ENCODE data around the gene ARFGAP3. TPM values are rescaled to one million over a fixed set of nuclear protein-coding genes. Genes with fewer than 3 reads are reported as not detected.
A peak's percentile ranks its signal among the peaks of the same experiment; 100 is the strongest.

ARFGAP3 gene
- total RNA-seq, 1 experiment from 2014 or later = 19.7 TPM

GRCh38 chr22:42891008-42891407 is 33.9 kb upstream of the ARFGAP3 start:
- no peak for DNase-seq
- Histone ChIP-seq H3K4me3 (ENCODE audit: insufficient read depth, low read depth, low read length) (no peak overlapping the region), H3K36me3 (replicated peaks; ENCODE audit: control insufficient read depth, insufficient read depth, low read length) (peaks cover 21% of the 10 kb centered on the region), H3K27me3 (ENCODE audit: control insufficient read depth, insufficient read depth, low read length) (no peaks in the 10 kb centered on the region)

- Histone ChIP-seq H3K36me3 (replicated peaks; ENCODE audit: control insufficient read depth, insufficient read depth, low read length) (peaks cover 24% of the 10 kb centered on the region), H3K4me3 (ENCODE audit: insufficient read depth, low read depth, low read length) (no peak overlapping the region), H3K27me3 (ENCODE audit: control insufficient read depth, insufficient read depth, low read length) (no peaks in the 10 kb centered on the region)
- no peak for DNase-seq
Measured at GRCh38 chr22:42889304-42889703, 32.2 kb upstream of the ARFGAP3 start.

DNA sequence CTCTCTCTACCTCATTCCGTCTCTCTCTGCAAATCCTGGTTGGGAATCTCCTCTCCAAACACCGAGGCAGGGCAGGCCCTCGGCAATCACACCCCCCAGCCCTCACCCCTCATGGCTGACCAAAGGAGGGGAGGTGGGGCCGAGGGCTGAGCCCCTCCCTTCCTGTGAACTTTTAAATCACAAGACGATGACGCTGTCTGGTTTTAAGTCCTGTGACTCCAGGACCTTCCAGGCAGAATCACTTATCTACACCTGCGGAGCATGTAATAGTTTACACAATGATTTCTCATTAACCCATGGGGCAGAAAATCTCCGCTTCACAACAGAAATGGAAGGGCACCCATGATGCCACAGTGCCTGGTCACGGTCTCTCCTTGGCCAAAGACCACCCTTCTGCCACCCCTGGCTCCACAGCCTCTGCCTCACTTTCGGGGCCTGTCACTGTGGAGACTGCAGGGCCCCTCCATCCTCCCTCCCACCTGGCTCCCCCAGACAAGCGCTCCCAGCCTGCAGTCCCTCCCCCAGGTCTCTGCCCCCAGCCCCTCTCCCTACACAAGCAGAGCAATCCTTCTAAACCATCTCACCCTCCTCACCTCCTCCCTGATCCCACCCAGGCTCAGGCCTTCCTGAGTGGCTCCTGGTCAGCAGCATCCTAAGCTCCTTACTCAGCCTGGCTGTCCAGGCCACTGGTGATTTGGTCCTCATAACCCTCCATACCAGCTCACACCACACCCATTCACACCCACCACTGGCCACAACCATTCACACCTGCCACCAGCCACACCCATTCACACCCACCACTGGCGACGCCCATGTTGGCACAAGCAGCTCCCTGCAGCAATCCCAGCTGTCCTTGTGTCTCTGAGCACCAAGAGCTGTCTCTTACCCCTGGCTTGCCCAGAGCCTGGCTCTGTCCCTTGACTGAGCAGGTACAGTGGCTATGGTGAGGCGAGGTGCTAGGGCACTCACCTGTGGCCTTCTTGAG is 30.7 kb upstream of the ARFGAP3 start:
- DNase-seq = no peak
- no peak overlapping the region for H3K4me3 ChIP-seq (ENCODE audit: insufficient read depth, low read depth, low read length)
- peaks cover 31% of the 10 kb centered on the region for H3K36me3 ChIP-seq (replicated peaks; ENCODE audit: control insufficient read depth, insufficient read depth, low read length)
- no peaks in the 10 kb centered on the region for H3K27me3 ChIP-seq (ENCODE audit: control insufficient read depth, insufficient read depth, low read length)

DNA sequence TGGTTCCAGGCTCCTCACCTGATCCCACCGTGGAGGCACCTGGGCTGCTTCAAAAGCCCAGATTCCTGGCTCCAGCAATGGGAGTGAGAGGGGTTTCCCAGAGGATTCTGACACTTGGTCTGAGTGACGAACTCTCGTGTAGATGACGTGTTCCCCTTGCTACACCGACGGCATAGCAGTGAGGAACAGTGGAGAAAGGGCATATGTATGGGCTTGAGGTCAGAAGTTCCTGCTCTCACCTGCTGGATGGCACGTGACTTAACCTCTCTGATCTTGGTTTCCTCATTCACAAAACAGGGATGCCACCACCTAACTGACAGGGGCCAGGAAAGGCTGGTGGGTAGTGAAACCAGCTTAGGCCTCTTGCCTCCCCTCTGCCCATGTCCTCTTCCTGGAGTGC is 30.0 kb upstream of the ARFGAP3 start:
- Histone ChIP-seq H3K36me3 (replicated peaks; ENCODE audit: control insufficient read depth, insufficient read depth, low read length) (peaks cover 28% of the 10 kb centered on the region), H3K27me3 (ENCODE audit: control insufficient read depth, insufficient read depth, low read length) (no peaks in the 10 kb centered on the region), H3K4me3 (ENCODE audit: insufficient read depth, low read depth, low read length) (no peak overlapping the region)
- DNase-seq = no peak

DNA sequence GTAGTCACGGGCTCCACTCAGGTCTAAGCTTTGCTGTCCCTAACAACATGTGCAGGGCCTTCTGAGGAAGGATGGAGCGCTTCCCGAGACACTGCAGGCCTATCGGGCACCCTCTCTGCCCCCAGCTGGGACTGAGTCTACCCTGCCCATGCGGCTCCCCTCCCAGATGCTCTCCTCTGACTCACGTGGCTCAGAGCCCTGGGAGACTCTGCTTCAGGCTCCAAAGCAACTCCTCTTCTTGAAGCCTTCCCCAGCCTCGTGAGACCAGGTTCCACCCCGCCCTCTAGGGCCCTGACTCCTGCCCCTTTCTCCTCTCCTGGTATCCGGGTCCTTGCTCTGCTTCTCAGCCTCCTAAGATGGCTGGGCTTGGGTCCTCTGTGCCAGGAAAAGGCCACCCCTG is 28.4 kb upstream of the ARFGAP3 start:
- peaks cover 26% of the 10 kb centered on the region for H3K36me3 ChIP-seq (replicated peaks; ENCODE audit: control insufficient read depth, insufficient read depth, low read length)
- no peaks in the 10 kb centered on the region for H3K27me3 ChIP-seq (ENCODE audit: control insufficient read depth, insufficient read depth, low read length)
- DNase-seq = no peak
- H3K4me3 ChIP-seq (ENCODE audit: insufficient read depth, low read depth, low read length) = no peak overlapping the region

DNA sequence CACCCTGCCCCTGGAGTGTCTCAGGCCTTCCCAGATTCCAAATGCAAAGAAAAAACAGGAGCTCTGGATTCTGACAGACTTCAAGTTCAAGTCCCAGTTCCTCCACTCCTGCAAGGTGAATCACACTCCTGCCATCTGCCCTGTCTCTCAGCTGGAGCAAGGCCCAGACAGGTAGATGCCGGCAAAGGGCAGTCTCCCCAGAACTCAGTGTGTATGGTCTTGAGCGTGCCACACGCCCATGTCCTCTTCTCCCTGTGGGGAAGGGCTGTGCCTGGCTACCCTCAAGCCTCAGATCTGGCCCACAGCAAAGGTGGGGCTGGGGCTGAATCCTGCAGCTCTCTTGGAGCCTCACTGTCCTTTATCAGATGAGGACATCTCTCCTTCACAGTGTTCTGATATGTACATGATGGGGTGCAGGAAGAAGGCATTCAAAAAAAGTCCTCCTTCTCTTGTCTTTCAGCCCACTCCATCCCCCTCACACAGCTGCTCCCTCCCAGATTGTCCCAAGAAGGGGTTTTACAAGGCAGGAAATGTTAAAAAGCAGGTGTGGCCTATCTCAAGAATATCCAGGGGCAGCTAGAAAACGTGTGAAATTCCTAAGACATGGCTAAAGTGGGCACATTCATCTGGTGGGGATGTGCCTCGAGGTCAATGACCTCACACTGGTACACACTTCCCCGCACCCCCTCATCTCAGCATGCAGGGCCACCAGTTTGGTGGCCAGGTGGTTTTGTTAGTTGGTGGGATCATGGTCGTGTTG is 27.7 kb upstream of the ARFGAP3 start:
- peaks cover 26% of the 10 kb centered on the region for H3K36me3 ChIP-seq (replicated peaks; ENCODE audit: control insufficient read depth, insufficient read depth, low read length)
- DNase-seq = no peak
- no peaks in the 10 kb centered on the region for H3K27me3 ChIP-seq (ENCODE audit: control insufficient read depth, insufficient read depth, low read length)
- no peak overlapping the region for H3K4me3 ChIP-seq (ENCODE audit: insufficient read depth, low read depth, low read length)

GRCh38 chr22:42883970-42884369 is 26.9 kb upstream of the ARFGAP3 start:
- H3K27me3 ChIP-seq (ENCODE audit: control insufficient read depth, insufficient read depth, low read length) = no peaks in the 10 kb centered on the region
- DNase-seq = no peak
- peaks cover 27% of the 10 kb centered on the region for H3K36me3 ChIP-seq (replicated peaks; ENCODE audit: control insufficient read depth, insufficient read depth, low read length)
- no peak overlapping the region for H3K4me3 ChIP-seq (ENCODE audit: insufficient read depth, low read depth, low read length)

- no peak for DNase-seq
- no peaks in the 10 kb centered on the region for H3K27me3 ChIP-seq (ENCODE audit: control insufficient read depth, insufficient read depth, low read length)
- H3K4me3 ChIP-seq (ENCODE audit: insufficient read depth, low read depth, low read length) = no peak overlapping the region
- H3K36me3 ChIP-seq (replicated peaks; ENCODE audit: control insufficient read depth, insufficient read depth, low read length) = peaks cover 21% of the 10 kb centered on the region
Measured at GRCh38 chr22:42883121-42883520, 26.0 kb upstream of the ARFGAP3 start.

DNA sequence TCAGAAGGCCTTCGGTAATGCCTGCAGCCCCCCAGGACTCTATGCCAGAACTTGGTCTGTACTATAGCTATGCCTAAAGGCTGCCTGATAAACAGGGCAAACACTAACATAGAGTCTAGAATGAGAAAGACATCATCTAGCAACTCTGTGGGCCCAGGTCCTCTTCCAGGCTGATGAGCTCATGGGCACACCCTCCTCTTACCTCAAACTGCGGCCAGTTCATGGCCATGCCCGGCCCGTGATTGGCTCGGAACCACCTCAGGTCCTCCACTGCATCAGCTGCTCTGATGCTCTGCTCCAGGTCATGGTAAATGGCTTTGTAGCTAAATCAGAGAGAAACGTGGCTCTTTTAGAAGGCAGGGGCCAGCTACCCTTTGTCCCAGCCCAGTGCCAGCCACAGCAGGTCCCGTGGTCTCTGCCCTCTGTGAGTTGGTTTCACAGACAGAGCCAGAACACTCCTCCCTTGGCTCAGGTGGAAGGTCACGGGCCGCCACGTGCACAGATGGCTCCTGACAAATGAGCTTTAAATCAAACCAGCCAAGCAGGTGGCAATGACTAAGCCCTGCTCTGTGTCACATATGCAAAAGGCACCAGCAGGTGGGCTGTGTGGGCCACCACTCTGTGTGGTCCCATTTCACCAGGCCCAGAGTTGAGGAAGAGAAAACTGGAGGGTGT is 25.0 kb upstream of the ARFGAP3 start:
- peak; percentile 71 for DNase-seq
- Histone ChIP-seq H3K4me3 (ENCODE audit: insufficient read depth, low read depth, low read length) (no peak overlapping the region), H3K36me3 (replicated peaks; ENCODE audit: control insufficient read depth, insufficient read depth, low read length) (peaks cover 22% of the 10 kb centered on the region), H3K27me3 (ENCODE audit: control insufficient read depth, insufficient read depth, low read length) (no peaks in the 10 kb centered on the region)

DNA sequence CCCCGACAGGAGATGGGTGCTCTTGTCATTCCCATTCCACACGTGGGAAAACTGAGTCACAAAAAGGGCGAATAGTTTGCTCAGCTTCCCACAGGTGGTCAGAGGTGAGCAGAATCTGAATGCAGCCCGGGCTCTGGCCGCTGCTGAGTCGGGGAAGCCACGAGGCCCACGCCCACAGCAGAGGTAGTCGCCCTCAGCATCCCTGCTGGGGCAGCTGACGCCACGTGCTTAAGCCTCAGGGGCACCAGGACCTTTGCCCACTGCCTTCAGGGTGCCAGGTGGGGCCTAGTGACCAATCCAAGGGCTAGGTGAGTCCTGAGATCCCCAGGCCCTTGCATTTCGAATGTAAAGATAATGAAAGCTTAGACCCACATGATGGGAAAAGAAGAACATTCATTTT is 24.2 kb upstream of the ARFGAP3 start:
- peaks cover 25% of the 10 kb centered on the region for H3K36me3 ChIP-seq (replicated peaks; ENCODE audit: control insufficient read depth, insufficient read depth, low read length)
- no peaks in the 10 kb centered on the region for H3K27me3 ChIP-seq (ENCODE audit: control insufficient read depth, insufficient read depth, low read length)
- no peak for DNase-seq
- H3K4me3 ChIP-seq (ENCODE audit: insufficient read depth, low read depth, low read length) = no peak overlapping the region

- Histone ChIP-seq H3K4me3 (ENCODE audit: insufficient read depth, low read depth, low read length) (no peak overlapping the region), H3K27me3 (ENCODE audit: control insufficient read depth, insufficient read depth, low read length) (no peaks in the 10 kb centered on the region), H3K36me3 (replicated peaks; ENCODE audit: control insufficient read depth, insufficient read depth, low read length) (peaks cover 29% of the 10 kb centered on the region)
- peak; percentile 86 for DNase-seq
Measured at GRCh38 chr22:42880815-42881214, 23.7 kb upstream of the ARFGAP3 start.

- Histone ChIP-seq H3K4me3 (ENCODE audit: insufficient read depth, low read depth, low read length) (no peak overlapping the region), H3K27me3 (ENCODE audit: control insufficient read depth, insufficient read depth, low read length) (no peaks in the 10 kb centered on the region), H3K36me3 (replicated peaks; ENCODE audit: control insufficient read depth, insufficient read depth, low read length) (peaks cover 30% of the 10 kb centered on the region)
- DNase-seq = no peak
Measured at GRCh38 chr22:42879371-42880021, 22.4 kb upstream of the ARFGAP3 start.

GRCh38 chr22:42878561-42879305 is 21.7 kb upstream of the ARFGAP3 start:
- DNase-seq = no peak
- peaks cover 29% of the 10 kb centered on the region for H3K36me3 ChIP-seq (replicated peaks; ENCODE audit: control insufficient read depth, insufficient read depth, low read length)
- H3K4me3 ChIP-seq (ENCODE audit: insufficient read depth, low read depth, low read length) = no peak overlapping the region
- no peaks in the 10 kb centered on the region for H3K27me3 ChIP-seq (ENCODE audit: control insufficient read depth, insufficient read depth, low read length)

Measured in H7 (cell line).